Right cardiac atrium (tissue), 5 donors: ENCODE measurements around the gene PITPNC1. TPM values are rescaled to one million over a fixed set of nuclear protein-coding genes. Genes with fewer than 3 reads are reported as not detected.
A peak's percentile ranks its signal among the peaks of the same experiment; 100 is the strongest.
"Not testable (repeated sequence)": the region's sequence is repeated elsewhere in the genome, so short reads cannot be mapped to it uniquely, and the experiment has no call there.

Experiments used
- ATAC-seq, 2 donors: fragments of 200-7000 bp; cut with Tn5 transposase; one replicate each; pipeline versions ENCODE4 v1.8.0 to v1.9.1; 2020; ENCODE audit warnings: moderate library complexity in 2 of 2, mild to moderate bottlenecking in 1 of 2
- DNase-seq, 3 donors: peaks; one replicate each; pipeline ENCODE4 v3.0.0-alpha.2; 2020
- H3K27ac ChIP-seq: one replicate; pipeline ENCODE4 v1.5.1; 2013; ENCODE audit warnings: mild to moderate bottlenecking, low read length, control low read depth, moderate library complexity
- H3K27me3 ChIP-seq: one replicate; pipeline ENCODE4 v1.6.1; 2013; ENCODE audit not compliant: control insufficient read depth, insufficient read depth
- H3K4me1 ChIP-seq: one replicate; pipeline ENCODE4 v1.6.1; 2013; ENCODE audit warnings: low read length; ENCODE audit not compliant: control insufficient read depth, insufficient read depth
- H3K4me3 ChIP-seq: one replicate; pipeline ENCODE4 v1.5.1; 2013; ENCODE audit warnings: low read length, control low read depth
- H3K9me3 ChIP-seq: one replicate; pipeline ENCODE4 v1.6.1; 2013; ENCODE audit warnings: low read length; ENCODE audit not compliant: control insufficient read depth
- WGBS: extraction: QIAGEN DNeasy Blood & Tissue Kit; methylation state at CpG from one replicate; pipeline ENCODE4 v1.1.7; 2013; 5-methylcytosine and 5-hydroxymethylcytosine counted together
- intact Hi-C, 4 donors: fragments of 100-400 bp; cut with DNase I; formaldehyde crosslinking; loops; one replicate each; pipeline versions ENCODE4 v1.11.0 to v1.14.0; 2022 to 2023
- polyA plus RNA-seq: library from polyadenylated mRNA; stranded (reverse); fragments of 200-250 nt; gene quantifications from one replicate; pipeline ENCODE4 v1.2.3, GENCODE V29; 2013
- total RNA-seq, 4 donors: library from RNA; stranded (reverse); fragmentation: NEBNext Ultra II Directional; extraction: Animal tissue kit (Norgen Biotek cat#: 25700); gene quantifications; one replicate each; pipeline ENCODE4 v1.2.1, GENCODE V29; 2021
- donor health status: healthy with polysubstance abuse.
- donor health status: DM: no; HTN: yes; CAD: no.
- donor health status: DM: no; HTN: no; CAD: no.
- donor health status: DM: no; HTN: yes; CAD: no; lungs with severe emphysema.
- donor health status: DM: yes; HTN: yes; CAD: no.

The PITPNC1 gene
- total and polyA plus RNA-seq, 5 donors = 8.6 to 29.7 (median 24.1) TPM

- Histone ChIP-seq H3K27ac (no peak overlapping the region), H3K9me3 (no peaks in the 10 kb centered on the region), H3K4me1 (no peaks in the 10 kb centered on the region), H3K27me3 (no peaks in the 10 kb centered on the region), H3K4me3 (no peak overlapping the region)
- intact Hi-C loops = loop anchor here in 2 of 4 donors (5.0 kb wide), 1 partner anchor 251 kb away; the partner anchor contains the start of gene PITPNC1 (in 2 of the 2)
- ATAC-seq = peak; percentile 36 to 49
- DNase-seq = peak in 2 of 3 donors; percentile 61 to 71
- 77% methylated on average over 8 of the region's 8 CpGs for WGBS
Measured at GRCh38 chr17:67628580-67629013, 251.5 kb downstream of the PITPNC1 start.

DNA sequence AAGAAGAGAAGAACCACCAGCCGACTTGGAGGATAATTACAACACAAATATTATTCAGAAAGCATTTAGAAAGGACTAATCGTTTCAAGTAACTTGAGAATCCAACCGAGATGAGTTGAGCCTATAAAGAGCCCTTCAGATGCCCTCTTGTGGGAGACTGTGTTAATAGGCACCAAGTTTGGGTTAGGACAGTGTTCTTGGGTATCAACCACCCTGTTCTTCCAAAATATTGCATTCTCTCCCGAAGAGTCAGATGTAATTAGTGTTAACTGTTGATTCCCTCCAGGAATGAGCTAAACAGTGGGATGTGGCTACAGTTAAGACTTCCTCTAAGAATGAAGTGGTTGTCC, 252.9 kb downstream of the PITPNC1 start:
- DNase-seq (no peak), ATAC-seq (peak; percentile 25 to 45)
- WGBS = 26% methylated on average over 4 of the region's 4 CpGs
- Histone ChIP-seq H3K27ac (no peak overlapping the region), H3K27me3 (no peaks in the 10 kb centered on the region), H3K9me3 (no peaks in the 10 kb centered on the region), H3K4me3 (no peak overlapping the region), H3K4me1 (peaks cover 3% of the 10 kb centered on the region)
- intact Hi-C loops = loop anchor here (5.0 to 10.0 kb wide), 3 partner anchors 55 to 255 kb away; partner anchors contain the start of gene PITPNC1 (in 4 of the 4)

DNA sequence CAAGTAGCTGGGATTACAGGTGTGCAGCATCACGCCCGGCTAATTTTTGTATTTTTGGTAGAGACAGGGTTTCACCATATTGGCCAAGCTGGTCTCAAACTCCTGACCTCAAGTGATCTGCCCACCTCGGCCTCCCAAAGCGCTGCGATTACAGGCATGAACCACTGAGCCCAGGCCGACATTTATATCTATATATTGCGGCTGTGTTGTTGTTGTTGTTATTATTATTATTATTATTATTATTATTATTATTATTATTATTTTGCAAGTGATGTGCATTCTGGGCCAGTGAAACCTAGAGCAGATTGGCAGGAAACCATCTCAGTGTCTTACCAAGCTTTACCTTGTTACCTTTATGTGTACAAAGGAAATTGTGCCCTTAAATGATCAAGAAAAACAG, 253.8 kb downstream of the PITPNC1 start:
- DNase-seq, H3K27me3 ChIP-seq, ATAC-seq, H3K27ac ChIP-seq, H3K9me3 ChIP-seq, H3K4me3 ChIP-seq, H3K4me1 ChIP-seq: not testable (repeated sequence)
- 98% methylated on average over 7 of the region's 7 CpGs for WGBS
- intact Hi-C loops = loop anchor here in 3 of 4 donors (10.0 kb wide), 2 partner anchors 54 to 256 kb away; partner anchors contain the start of gene PITPNC1 (in 2 of the 3)

DNA sequence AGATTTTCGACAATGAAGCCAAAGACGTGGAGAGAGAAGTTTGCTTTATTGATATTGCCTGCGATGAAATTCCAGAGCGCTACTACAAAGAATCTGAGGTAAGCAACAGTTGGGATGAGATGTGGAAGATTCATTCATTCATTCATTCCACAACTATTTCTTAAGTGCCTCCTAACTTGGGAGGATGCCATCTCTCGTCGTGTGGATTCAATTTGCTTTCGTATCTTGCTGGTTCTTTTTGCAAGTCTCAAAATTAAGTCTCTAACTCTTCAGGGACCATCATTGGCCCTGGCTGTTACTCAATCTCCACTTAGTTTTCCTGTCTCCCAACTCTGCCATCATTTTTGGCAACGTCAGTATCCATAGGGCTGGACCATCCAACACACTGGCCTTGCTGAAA, 255.1 kb downstream of the PITPNC1 start:
- Histone ChIP-seq H3K4me3 (no peak overlapping the region), H3K9me3 (no peaks in the 10 kb centered on the region), H3K4me1 (peaks cover 3% of the 10 kb centered on the region), H3K27ac (no peak overlapping the region), H3K27me3 (no peaks in the 10 kb centered on the region)
- ATAC-seq = no peak
- DNase-seq = no peak
- 90% methylated on average over 8 of the region's 8 CpGs for WGBS
- intact Hi-C loops = loop anchor here in 3 of 4 donors (10.0 kb wide), 2 partner anchors 53 to 257 kb away; partner anchors contain the start of gene PITPNC1 (in 2 of the 3)

GRCh38 chr17:67633751-67634211, 256.7 kb downstream of the PITPNC1 start:
- intact Hi-C loops = loop anchor here in 3 of 4 donors (10.0 kb wide), 2 partner anchors 51 to 259 kb away; partner anchors contain the start of gene PITPNC1 (in 2 of the 3)
- 56% methylated on average over 10 of the region's 10 CpGs for WGBS
- peak in 1 of 3 donors; percentile 65 for DNase-seq
- no peak overlapping the region for H3K4me3 ChIP-seq
- no peaks in the 10 kb centered on the region for H3K9me3 ChIP-seq
- peak overlapping the region; percentile 66 for H3K27ac ChIP-seq
- peak; percentile 53 to 84 for ATAC-seq
- no peaks in the 10 kb centered on the region for H3K27me3 ChIP-seq
- peaks cover 5% of the 10 kb centered on the region for H3K4me1 ChIP-seq

DNA sequence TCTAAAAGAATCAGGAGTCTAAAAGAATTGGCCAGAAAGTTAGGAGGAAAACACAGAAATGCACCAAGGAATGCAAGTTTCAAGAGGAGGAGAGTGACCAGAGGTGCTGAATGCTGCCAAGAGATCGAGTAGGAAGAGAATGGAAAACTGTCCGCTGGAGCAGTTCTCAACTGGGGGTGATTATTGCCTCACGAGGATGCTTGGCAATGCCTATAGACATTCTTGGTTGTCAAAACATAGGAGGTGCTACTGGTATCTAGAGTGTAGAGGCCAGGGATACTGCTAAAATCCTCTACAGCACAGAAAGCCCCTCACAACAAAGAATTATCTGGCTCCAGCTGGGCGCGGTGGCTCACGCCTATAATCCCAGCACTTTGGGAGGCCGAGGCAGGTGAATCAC, 258.6 kb downstream of the PITPNC1 start:
- no peaks in the 10 kb centered on the region for H3K27me3 ChIP-seq
- H3K9me3 ChIP-seq = no peaks in the 10 kb centered on the region
- H3K4me1 ChIP-seq = peaks cover 5% of the 10 kb centered on the region
- intact Hi-C loops = loop anchor here in 3 of 4 donors (10.0 kb wide), 2 partner anchors 49 to 261 kb away; partner anchors contain the start of gene PITPNC1 (in 2 of the 3)
- H3K4me3 ChIP-seq = no peak overlapping the region
- H3K27ac ChIP-seq = no peak overlapping the region
- no peak for DNase-seq
- ATAC-seq = peak in 1 of 2 donors; percentile 59
- WGBS = 66% methylated on average over 7 of the region's 7 CpGs

DNA sequence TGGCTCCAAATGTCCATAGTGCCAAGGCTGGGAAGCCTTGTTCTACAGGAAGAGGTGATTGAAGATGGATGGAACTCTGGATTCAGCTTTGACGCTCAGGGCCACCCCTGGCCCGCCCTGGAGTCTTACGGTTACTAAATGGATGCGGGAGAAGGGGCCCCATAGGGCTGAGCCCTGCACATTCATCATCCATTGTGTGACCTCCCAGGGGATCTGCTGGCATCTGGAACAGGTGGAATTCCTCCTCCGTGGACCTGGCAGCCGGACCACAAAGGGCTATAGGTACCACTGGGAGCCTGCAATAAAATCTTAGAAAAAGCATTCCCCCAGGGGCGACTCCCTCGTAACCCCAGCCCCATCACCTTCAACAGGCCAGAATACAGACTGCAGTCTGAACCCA, 259.2 kb downstream of the PITPNC1 start:
- WGBS = 96% methylated on average over 8 of the region's 8 CpGs
- DNase-seq = no peak
- no peak overlapping the region for H3K4me3 ChIP-seq
- no peaks in the 10 kb centered on the region for H3K27me3 ChIP-seq
- ATAC-seq = no peak
- H3K9me3 ChIP-seq = no peaks in the 10 kb centered on the region
- H3K27ac ChIP-seq = no peak overlapping the region
- intact Hi-C loops = loop anchor here in 3 of 4 donors (10.0 kb wide), 2 partner anchors 48 to 262 kb away; partner anchors contain the start of gene PITPNC1 (in 2 of the 3)
- H3K4me1 ChIP-seq = peaks cover 5% of the 10 kb centered on the region

DNA sequence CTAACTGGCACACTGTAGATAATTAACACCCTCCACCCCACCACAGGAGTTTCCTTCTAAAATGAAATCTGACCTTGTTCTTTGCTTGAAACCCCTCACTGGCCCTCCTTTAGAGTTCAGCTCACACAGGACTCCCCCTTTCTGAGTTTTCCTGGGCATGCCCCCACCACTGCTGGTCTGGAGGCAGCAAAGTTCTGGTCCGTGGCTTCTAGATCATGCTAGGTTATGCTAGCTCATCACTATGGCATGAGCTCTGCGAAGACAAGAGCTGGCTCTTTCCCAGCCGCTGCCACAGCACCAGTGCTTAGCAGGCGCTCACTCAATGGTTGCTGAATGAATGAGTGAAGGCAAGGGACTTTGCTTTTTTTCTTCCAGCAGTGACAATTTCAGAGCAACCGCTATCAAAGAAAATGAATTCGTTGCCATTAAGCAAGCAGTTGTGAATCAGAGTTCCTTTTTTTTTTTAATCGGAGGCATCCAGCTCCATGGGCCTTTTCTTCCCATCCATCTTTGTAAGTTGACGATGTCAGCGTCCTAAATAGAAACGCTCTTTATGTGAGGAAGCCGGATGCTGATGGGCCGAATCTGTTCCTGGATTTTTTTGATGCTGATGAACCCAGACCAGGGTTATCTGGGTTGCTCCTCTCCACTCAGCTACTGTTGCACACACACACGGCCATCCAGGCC, 259.9 kb downstream of the PITPNC1 start:
- peak in 1 of 2 donors; percentile 48 for ATAC-seq
- Histone ChIP-seq H3K27ac (no peak overlapping the region), H3K9me3 (no peaks in the 10 kb centered on the region), H3K27me3 (no peaks in the 10 kb centered on the region), H3K4me1 (peaks cover 5% of the 10 kb centered on the region), H3K4me3 (no peak overlapping the region)
- no peak for DNase-seq
- WGBS = 67% methylated on average over 13 of the region's 13 CpGs
- intact Hi-C loops = loop anchor here in 3 of 4 donors (10.0 kb wide), 2 partner anchors 48 to 262 kb away; partner anchors contain the start of gene PITPNC1 (in 2 of the 3)

DNA sequence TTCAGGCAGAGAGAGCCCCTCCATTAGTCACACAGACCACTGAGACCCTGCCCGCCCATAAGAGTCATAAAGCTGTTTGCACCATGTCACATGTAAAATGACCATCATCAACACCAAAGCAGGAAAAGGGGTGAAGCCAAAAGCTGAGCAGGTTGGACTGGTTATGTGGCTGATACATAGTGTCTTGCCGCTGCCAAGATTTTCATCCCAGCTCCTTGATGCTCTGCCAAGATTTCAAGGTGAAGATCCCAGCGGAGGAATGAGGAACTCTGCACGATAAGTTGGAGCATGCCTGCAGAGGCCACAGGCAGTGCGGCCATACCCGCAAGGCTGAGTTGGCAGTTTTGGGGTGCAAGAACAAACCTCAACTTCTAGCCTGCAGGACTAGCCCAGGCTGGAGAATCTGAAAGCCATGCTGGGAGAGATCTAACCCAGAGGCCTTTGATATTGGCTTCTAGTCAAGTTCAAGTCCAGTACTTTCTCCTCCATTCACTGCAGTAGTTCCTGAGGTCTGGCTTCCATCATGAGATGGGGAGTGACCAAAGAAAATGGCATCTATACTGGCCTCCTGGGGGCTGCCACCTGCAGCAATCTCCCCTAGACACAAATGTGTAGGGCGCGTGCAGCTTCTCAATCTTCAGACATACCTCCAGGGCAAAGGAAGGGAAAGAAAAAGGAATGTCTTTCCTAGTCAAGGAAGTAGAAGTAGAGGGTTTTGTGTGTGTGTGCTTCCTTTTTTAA, 261.0 kb downstream of the PITPNC1 start:
- Histone ChIP-seq H3K4me3 (no peak overlapping the region), H3K4me1 (peaks cover 5% of the 10 kb centered on the region), H3K9me3 (no peaks in the 10 kb centered on the region), H3K27ac (no peak overlapping the region), H3K27me3 (no peaks in the 10 kb centered on the region)
- DNase-seq = no peak
- intact Hi-C loops = loop anchor here in 3 of 4 donors (10.0 kb wide), 2 partner anchors 47 to 263 kb away; partner anchors contain the start of gene PITPNC1 (in 2 of the 3)
- WGBS = 72% methylated on average over 8 of the region's 8 CpGs
- ATAC-seq = no peak

- no peaks in the 10 kb centered on the region for H3K27me3 ChIP-seq
- DNase-seq (no peak), ATAC-seq (no peak)
- H3K9me3 ChIP-seq = no peaks in the 10 kb centered on the region
- H3K4me3 ChIP-seq = no peak overlapping the region
- no peak overlapping the region for H3K27ac ChIP-seq
- WGBS = 86% methylated on average over 4 of the region's 4 CpGs
- H3K4me1 ChIP-seq = peaks cover 5% of the 10 kb centered on the region
- intact Hi-C loops = loop anchor here in 3 of 4 donors (10.0 kb wide), 2 partner anchors 46 to 264 kb away; partner anchors contain the start of gene PITPNC1 (in 2 of the 3)
Measured at GRCh38 chr17:67638871-67639270, 261.8 kb downstream of the PITPNC1 start.
